HG03558 (cell line): ENCODE measurements around the gene IL37.

Source experiments
- ATAC-seq: cut with Tn5 transposase; IDR thresholded peaks from one replicate; pipeline ENCODE4 v1.9.1; 2021; ENCODE audit warnings: moderate number of reproducible peaks; ENCODE audit not compliant: unreplicated experiment; ENCODE audit errors: extremely low read depth

IL37 gene

GRCh38 chr2:112954364-112954763 is 43.4 kb downstream of the IL37 start:
- no peak for ATAC-seq

GRCh38 chr2:112957511-112957910 is 46.5 kb downstream of the IL37 start:
- no peak for ATAC-seq

GRCh38 chr2:112958428-112959108 is 47.6 kb downstream of the IL37 start:
- no peak for ATAC-seq

GRCh38 chr2:112959109-112959812 is 48.3 kb downstream of the IL37 start:
- no peak for ATAC-seq

GRCh38 chr2:112960230-112960825 is 49.4 kb downstream of the IL37 start:
- ATAC-seq: no peak

GRCh38 chr2:112962308-112963175 is 51.6 kb downstream of the IL37 start:
- ATAC-seq: no peak

- no peak for ATAC-seq
Measured at GRCh38 chr2:112967023-112967422, 56.1 kb downstream of the IL37 start.
